SK-N-SH (cell line): ENCODE results near the gene FAM20B.

Experiments used
- CHD2 ChIP-seq: fragments of 150-350 bp; IDR thresholded peaks from 2 replicates; pipeline ENCODE4 v1.6.1; 2018; ENCODE audit warnings: low read length; ENCODE audit not compliant: partially characterized antibody
- EP300 ChIP-seq, 2 experiments: IDR thresholded peaks; 2 replicates each; pipeline versions ENCODE4 v1.4.0 to v1.6.1; 2012; ENCODE audit warnings: borderline replicate concordance in 1 of 2, low read depth in 1 of 2, low read length in 1 of 2
- FOSL2 ChIP-seq: IDR thresholded peaks from 2 replicates; pipeline ENCODE4 v1.4.0; 2012; ENCODE audit warnings: low read depth, mild to moderate bottlenecking, moderate library complexity, borderline replicate concordance
- GABPA ChIP-seq: IDR thresholded peaks from 2 replicates; pipeline ENCODE4 v1.4.0; 2012; ENCODE audit warnings: low read depth, mild to moderate bottlenecking
- MXI1 ChIP-seq: IDR thresholded peaks from 2 replicates; pipeline ENCODE4 v1.6.1; 2012; ENCODE audit warnings: mild to moderate bottlenecking, low read depth, low read length, improper control_type of control experiment
- NRF1 ChIP-seq: IDR thresholded peaks from 2 replicates; pipeline ENCODE4 v1.6.1; 2012; ENCODE audit warnings: low read depth, mild to moderate bottlenecking, low read length
- TF ChIP-seq, protein P1 (sequence below): fragments of 200-600 bp; sonication (generic); IDR thresholded peaks from 2 replicates; pipeline ENCODE4 v1.6.1; 2017; ENCODE audit warnings: antibody characterized with exemption, mild to moderate bottlenecking, moderate library complexity
- TF ChIP-seq, protein P2 (sequence below): IDR thresholded peaks from 2 replicates; pipeline ENCODE4 v1.4.0; 2012; ENCODE audit warnings: low read depth

DNA sequence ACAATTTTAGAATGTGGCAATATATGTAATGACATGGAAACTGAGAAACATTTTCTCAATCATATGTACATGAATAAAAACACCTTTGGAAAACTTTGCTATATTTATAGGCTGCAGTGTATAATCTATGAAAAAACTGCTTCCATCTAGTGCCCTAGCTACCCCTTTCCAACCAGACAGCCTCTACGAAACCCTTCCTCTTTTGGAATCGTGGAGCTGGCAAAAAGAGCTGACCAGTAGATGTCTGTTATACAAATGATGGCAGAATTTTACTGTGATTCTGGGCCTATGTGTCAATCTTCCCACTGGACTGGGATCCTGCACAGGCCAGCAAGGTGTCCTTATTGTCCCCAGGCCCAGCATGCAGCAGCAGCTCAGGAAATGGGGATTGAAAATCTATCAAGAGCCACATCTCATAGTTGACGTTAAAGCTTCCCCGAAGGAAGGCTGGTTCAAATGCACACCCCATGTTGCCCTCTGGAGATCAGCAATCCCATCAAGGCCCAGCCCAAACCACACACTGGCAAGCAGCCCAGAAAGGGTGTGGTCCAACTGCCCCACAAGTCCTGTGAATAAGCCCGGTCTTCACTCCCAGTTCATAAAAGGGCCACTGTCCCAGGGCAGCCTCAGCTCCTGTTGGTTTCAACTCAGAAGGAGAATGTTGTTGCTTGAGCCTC lies 8.8 kb upstream of the FAM20B start:
- TF ChIP-seq, protein P1, sequence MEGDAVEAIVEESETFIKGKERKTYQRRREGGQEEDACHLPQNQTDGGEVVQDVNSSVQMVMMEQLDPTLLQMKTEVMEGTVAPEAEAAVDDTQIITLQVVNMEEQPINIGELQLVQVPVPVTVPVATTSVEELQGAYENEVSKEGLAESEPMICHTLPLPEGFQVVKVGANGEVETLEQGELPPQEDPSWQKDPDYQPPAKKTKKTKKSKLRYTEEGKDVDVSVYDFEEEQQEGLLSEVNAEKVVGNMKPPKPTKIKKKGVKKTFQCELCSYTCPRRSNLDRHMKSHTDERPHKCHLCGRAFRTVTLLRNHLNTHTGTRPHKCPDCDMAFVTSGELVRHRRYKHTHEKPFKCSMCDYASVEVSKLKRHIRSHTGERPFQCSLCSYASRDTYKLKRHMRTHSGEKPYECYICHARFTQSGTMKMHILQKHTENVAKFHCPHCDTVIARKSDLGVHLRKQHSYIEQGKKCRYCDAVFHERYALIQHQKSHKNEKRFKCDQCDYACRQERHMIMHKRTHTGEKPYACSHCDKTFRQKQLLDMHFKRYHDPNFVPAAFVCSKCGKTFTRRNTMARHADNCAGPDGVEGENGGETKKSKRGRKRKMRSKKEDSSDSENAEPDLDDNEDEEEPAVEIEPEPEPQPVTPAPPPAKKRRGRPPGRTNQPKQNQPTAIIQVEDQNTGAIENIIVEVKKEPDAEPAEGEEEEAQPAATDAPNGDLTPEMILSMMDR: no peak
- TF ChIP-seq MXI1: peak; percentile 44; the same call in 1 of the 2 replicates
- no peak for TF ChIP-seq NRF1
- no peak for TF ChIP-seq FOSL2
- TF ChIP-seq EP300 (IDR thresholded peaks at IDR 0.05; ENCODE audit: borderline replicate concordance in 1 of 2, low read depth in 1 of 2, low read length in 1 of 2): no peak
- TF ChIP-seq, protein P2, sequence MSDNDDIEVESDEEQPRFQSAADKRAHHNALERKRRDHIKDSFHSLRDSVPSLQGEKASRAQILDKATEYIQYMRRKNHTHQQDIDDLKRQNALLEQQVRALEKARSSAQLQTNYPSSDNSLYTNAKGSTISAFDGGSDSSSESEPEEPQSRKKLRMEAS: no peak
- no peak for TF ChIP-seq CHD2
- TF ChIP-seq GABPA: no peak
